HFF-Myc (cell line): ENCODE data around the gene NYNRIN.

Source experiments
- DNase-seq: peaks from one replicate; pipeline ENCODE4 v3.0.0-alpha.2; 2011; ENCODE audit warnings: low read depth; ENCODE audit errors: extremely low read depth
- H3K4me3 ChIP-seq: replicated peaks from 2 replicates; pipeline ENCODE4 v1.5.1; 2011; ENCODE audit warnings: low read depth, mild to moderate bottlenecking, control low read depth, low read length
- TF ChIP-seq, protein P1 (sequence below): IDR thresholded peaks from 2 replicates; pipeline ENCODE4 v1.5.1; 2012; ENCODE audit warnings: mild to moderate bottlenecking, low read depth, low read length, control low read depth; ENCODE audit errors: missing control alignments

Gene NYNRIN

DNA sequence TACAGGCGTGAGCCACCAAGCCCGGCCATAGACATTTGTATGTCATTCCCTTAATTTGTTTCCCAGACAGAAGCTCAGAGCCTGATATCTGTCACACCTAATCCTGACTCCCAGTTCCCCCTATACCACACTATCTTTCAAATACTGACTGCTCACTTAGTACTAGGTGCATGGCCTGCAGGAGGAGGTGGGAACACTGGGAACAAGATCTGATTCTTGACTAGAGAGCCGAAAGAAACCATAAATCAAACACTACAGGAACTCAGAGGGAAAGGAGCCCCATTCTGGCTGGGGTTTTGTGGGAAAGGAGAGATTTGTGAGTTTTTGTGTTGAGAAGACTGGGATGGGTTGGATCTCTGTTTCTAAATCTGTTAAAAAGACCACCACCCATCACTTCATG is 35.9 kb downstream of the NYNRIN start:
- no peak overlapping the region for H3K4me3 ChIP-seq
- TF ChIP-seq, protein P1, sequence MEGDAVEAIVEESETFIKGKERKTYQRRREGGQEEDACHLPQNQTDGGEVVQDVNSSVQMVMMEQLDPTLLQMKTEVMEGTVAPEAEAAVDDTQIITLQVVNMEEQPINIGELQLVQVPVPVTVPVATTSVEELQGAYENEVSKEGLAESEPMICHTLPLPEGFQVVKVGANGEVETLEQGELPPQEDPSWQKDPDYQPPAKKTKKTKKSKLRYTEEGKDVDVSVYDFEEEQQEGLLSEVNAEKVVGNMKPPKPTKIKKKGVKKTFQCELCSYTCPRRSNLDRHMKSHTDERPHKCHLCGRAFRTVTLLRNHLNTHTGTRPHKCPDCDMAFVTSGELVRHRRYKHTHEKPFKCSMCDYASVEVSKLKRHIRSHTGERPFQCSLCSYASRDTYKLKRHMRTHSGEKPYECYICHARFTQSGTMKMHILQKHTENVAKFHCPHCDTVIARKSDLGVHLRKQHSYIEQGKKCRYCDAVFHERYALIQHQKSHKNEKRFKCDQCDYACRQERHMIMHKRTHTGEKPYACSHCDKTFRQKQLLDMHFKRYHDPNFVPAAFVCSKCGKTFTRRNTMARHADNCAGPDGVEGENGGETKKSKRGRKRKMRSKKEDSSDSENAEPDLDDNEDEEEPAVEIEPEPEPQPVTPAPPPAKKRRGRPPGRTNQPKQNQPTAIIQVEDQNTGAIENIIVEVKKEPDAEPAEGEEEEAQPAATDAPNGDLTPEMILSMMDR = no peak
- DNase-seq = no peak

DNA sequence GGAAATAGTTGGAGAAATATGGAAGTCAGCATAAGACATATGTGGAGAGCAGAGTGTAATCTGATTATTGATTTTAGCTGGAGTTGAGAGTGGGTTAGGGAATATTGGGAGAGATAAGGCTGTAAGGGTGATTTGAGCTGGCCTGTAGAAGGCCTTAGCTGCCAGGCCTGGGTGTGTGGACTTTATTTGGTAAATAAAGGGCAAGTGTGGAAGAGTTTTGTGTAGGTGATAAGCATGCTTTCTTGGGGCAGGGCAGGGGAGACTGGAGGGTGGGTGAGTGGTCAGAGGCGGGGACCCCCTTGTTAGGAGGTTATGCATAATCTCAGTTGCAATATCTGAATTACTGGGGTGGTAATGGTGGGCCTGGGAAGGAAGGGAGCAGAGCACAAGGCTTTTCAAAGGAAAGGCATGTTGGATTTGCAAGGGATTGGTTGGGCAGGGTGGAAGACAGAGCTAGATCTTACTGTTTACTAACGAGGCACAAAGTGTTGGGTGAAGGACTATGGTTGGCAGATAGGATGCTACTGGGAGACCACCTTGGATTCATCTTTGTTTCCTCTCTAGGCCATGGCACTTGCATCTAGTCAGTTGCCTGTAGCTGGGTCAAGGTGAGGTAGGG is 36.5 kb downstream of the NYNRIN start:
- DNase-seq = no peak
- TF ChIP-seq, protein P1 = no peak
- no peak overlapping the region for H3K4me3 ChIP-seq

DNA sequence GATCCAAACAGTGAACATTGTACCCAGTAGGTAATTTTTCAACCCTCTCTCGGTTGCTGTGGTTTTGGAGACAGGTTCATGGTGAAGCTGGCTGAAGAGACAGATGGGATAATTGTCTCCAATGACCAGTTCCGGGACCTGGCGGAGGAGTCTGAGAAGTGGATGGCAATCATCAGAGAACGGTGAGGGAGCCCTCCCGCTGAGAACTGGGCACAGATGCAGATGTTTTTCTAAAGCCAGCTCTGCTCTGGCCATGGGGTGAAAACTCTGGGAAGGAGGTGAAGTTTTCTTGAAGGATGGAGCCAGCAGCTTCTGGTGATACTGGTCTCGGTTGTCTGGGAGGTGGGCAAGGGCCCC is 37.2 kb downstream of the NYNRIN start:
- H3K4me3 ChIP-seq = no peak overlapping the region
- TF ChIP-seq, protein P1 = no peak
- DNase-seq = no peak

DNA sequence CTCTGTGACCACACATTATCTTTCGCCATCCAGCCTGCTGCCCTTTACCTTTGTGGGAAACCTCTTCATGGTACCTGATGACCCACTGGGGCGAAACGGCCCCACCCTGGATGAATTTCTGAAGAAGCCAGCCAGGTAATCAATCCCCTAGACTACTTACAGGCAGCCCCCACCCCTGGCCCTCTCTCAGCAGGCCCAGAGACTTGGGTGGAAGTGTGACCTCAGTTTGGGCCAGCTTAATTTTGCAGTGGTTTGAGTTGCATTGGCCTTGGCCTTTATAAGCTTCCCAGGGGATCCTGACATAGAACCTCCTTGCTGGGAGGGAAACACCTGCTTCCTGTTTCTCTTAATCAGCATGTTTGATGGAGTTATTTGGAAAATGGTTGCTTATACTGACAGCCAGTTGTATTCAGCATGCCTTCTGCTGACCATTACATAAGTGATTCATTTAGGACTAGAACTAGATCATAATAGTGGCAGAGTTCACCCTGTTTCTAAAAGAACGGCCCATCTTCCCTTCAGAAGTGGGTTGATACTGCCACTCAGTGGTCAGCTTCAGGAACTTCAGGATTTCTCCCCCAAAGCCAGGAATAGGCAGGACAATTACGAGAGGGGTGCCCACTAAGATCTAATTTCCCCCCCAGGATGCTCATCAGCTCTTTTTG is 37.7 kb downstream of the NYNRIN start:
- TF ChIP-seq, protein P1 = peak; percentile 64
- no peak overlapping the region for H3K4me3 ChIP-seq
- peak; percentile 42 for DNase-seq

DNA sequence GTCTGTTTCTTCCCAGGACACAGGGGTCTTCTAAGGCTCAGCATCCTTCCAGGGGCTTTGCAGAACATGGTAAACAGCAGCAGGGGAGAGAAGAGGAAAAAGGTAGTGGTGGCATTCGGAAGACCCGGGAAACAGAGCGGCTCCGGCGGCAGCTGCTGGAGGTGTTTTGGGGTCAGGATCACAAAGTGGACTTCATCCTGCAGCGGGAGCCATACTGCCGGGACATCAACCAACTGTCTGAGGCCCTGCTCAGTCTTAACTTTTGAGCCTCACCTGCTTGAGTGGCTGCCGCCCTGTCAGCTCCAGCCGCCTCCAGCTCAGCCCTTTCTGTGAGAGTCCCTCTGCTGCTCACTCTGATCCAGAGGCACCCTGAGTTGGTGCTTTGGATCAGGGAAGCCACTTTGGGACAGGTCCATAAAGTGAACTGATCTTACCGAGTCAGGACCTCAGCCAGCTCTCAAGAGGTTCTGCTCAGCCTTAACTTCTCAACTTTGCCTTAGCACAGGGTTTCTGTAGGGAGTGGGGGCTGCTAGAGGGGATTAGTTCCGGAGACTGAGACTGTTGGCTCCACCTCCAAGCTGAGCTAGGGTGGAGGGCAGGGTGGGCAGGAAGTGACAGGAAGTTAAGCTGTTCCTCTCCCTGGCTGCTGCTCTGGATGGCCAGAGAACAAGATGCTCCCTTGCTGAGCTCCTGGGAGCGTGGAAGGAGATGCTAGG is 38.4 kb downstream of the NYNRIN start:
- H3K4me3 ChIP-seq = no peak overlapping the region
- DNase-seq = no peak
- TF ChIP-seq, protein P1 = no peak

DNA sequence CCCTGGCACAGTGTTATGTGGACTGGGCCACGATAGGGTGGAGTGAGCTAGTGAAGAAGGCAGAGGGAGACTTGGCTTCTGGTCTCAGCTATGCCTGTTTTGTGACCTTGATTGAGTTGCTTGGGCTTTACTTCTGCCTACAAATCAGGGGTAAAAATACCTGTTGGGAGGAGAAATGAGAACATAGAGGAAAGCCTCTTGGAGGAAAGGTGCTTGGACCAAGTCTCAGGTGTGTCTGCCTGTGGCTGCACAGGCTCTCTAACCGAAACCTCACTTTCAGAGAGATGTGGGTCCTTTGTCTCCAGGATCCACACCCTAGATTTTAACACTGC is 38.9 kb downstream of the NYNRIN start:
- TF ChIP-seq, protein P1 = no peak
- H3K4me3 ChIP-seq = no peak overlapping the region
- no peak for DNase-seq
